HG03354 (cell line): ENCODE results near the gene HNRNPUL1.

Experiments
- ATAC-seq: cut with Tn5 transposase; IDR thresholded peaks from one replicate; pipeline ENCODE4 v1.9.1; 2021; ENCODE audit warnings: mild to moderate bottlenecking; ENCODE audit not compliant: unreplicated experiment, poor library complexity, severe bottlenecking

Gene HNRNPUL1

DNA sequence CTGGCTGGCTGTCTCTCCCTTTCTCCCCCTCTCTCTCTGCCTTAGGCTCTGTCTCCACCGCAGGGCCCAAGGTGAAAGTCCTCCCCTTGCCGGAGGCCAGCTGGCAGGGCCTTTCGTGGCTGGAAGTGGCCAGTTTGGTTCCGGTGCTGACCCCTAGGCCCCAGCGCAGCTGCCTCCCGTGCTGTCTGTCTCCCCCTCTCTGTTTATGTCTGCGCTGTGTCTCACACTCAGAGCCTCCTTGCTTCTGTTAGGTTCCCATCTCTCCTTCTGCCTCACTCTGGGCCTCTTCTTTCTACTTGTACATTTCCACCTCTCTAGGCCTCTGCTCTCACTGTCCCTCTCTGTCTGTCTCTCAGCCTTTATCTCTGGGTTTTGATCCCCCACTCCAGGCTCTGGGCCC, 58.9 kb downstream of the HNRNPUL1 start:
- no peak for ATAC-seq

DNA sequence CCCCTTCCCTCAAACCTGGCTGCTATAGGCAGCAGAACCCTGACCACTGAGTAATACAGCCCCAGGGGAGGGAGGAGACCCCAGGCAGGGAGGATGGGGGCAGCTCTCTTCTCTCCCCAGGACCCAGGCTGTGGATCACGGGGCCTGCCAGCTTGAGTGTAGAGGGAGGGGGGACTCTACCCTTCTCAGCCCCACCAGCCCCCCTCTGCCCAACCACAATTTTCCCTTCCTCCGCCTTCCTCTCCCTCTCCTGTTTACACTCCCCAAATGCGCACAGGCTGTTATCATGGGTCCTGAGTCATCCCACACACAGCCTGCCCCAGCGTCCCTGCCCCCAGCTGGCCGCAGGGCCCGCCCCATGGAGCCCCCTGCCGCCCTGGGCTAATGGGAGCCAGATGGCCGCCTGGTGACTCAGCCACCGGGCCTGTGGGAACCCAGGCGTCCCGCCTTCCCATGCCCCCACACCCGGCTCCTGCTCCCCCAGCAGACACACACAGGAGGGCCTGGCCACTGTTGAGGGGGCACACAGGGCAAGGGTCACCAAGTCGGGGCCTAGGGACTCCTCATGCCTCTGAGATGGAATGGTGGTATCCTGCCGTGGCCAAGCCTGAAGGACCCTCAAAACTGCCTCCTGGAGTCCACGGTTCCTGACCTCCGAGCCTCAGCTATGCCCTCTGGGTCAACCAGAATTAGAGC, 59.4 kb downstream of the HNRNPUL1 start:
- ATAC-seq, result no peak

GRCh38 chr19:41324231-41324702, 60.1 kb downstream of the HNRNPUL1 start:
- no peak for ATAC-seq

DNA sequence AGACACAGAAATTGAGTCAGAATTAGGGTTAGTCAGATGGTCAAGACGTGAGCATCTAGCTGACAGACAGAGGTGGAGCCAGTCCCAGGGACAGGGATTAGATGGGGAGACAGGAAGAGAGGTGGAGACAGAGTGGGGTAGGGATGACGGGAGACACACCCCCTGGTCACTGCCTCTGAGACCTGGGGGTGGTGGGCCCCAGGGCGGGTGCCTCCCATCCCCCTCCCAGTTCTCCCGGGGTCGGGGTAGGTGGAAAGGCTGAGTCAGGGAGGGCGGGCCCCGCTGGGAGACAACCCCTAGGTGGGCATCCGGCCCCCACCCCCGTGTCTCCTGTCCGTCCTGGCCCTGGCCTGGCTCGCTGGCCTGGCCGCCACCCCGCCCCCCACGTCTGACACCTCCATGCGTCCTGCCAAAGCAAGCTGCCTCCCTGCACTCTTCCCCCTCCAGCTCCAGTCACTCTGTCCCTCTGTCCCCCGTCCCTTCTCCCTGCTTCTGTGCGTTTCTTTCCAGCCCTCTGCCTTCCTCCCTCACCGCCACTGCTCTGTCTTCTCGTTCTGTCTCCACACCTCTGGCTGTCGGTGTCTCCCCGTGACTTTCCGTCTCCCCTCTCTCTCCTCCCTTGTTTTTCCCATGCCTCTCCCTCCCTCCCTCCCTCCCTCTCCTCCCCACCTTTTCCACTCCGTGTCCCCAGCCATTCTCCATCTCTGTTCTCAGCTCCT, 60.9 kb downstream of the HNRNPUL1 start:
- ATAC-seq, result no peak

- ATAC-seq, result no peak
These were observed 61.4 kb downstream of the HNRNPUL1 start for GRCh38 chr19:41325640-41325946.

DNA sequence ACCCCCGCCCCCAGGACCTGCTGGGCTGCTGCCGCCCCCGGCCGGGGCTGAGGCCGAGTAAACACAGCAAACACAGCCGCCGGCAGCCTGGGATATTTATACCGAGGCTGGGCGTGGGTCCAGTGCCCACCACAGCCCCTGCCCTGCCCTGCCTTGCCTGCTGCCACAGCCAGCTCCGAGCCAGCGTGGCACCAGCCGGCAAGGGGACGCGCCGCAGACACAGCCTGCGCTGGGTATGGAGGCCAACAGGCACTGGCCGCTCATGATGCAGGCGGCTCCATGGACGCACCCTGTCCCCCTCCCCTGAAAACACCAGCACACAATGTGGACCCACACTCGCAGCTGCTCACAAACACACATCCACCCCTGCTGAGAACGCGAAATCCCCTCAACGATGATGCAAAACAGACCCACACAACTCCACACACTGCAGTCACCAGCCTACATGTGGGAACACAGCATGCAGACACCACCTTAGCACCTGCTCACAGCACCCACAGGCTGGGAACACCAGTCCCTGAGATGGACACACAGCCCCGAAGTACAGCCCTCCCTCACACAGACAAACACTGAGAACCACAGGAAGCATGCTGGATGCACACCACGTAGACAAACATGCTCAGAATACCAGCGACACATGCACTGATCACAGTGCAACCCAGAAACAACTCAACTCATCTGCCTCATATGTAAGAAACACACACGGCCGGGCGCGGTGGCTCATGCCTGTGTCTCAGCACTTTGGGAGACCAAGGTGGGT, 62.0 kb downstream of the HNRNPUL1 start:
- no peak for ATAC-seq

- ATAC-seq, result no peak
These were observed 63.0 kb downstream of the HNRNPUL1 start for GRCh38 chr19:41327076-41327575.

GRCh38 chr19:41327576-41328156, 63.5 kb downstream of the HNRNPUL1 start:
- ATAC-seq, result peak; percentile 50

- peak; percentile 6 for ATAC-seq
These were observed 64.1 kb downstream of the HNRNPUL1 start for GRCh38 chr19:41328157-41328841.

GRCh38 chr19:41328842-41329225, 64.7 kb downstream of the HNRNPUL1 start:
- no peak for ATAC-seq

DNA sequence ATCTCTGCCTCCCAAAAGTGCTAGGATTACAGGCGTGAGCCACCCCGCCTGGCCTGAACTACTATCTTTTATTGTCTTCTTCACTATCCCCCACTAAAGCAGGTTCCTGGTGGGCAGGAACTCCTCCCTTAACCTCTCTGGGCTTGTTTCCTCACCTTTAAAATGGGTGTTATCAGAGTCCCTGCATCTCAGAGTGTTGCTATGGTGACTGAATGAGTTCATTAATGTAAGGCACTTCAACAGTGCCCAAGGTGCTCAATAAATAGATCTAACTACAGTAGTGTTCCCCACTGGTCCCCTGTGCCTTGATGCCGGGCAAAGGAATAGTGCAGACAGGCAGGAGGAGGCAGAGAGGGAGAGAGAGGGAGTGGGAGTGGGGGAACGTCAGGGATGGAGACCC, 66.3 kb downstream of the HNRNPUL1 start:
- ATAC-seq, result no peak

DNA sequence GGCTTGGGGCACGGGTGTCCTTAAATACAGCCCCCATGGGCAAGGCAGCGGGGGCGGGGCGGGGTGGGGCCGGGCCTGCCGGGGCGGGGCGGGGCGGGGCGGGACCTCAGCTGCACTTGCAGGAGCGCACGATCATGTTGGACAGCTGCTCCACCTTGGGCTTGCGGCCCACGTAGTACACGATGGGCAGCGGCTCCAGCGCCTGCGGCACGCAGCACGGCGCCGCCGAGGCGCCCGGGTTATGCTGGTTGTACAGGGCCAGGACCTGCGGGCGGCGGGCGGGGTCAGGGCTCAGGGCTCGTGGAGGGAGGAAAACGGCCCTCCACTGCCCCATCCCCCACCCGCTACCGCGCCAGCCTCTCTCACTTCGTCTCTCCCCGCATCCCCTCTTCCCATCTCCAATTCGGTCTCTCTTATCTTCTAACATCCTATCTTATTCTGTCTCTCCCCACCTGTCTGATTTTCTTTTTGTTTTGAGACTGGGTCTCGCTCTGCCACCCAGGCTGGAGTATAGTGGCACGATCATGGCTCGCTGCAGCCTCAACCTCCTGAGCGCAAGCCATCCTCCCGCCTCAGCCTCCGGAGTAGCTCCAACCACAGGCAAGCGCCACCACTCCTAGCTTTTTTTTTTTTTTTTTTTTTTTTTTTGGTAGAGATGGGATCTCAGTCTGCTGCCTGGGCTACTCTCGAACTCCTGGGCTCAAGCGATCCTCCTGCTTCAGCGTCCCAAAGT, 66.9 kb downstream of the HNRNPUL1 start:
- no peak for ATAC-seq

GRCh38 chr19:41332000-41332399, 67.8 kb downstream of the HNRNPUL1 start:
- ATAC-seq, result no peak

DNA sequence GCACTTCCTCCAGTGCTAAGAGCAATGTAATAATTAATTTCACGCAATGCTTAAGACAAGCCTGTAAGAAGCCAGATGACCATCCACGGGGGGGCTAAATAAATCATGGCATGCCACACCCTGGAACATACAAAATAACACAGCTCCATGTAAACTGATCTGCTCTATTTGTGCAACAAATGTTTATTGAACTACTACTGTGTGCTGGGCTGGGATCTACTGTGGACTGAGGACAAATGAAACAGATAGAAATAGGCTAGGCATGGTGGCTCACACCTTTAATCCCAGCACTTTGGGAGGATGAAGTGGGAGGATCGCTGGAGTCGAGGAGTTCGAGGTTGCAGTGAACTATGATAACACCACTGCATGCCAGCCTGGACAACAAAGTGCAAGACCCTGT, 68.3 kb downstream of the HNRNPUL1 start:
- ATAC-seq, result no peak

- no peak for ATAC-seq
These were observed 70.6 kb downstream of the HNRNPUL1 start for GRCh38 chr19:41334793-41335192.

DNA sequence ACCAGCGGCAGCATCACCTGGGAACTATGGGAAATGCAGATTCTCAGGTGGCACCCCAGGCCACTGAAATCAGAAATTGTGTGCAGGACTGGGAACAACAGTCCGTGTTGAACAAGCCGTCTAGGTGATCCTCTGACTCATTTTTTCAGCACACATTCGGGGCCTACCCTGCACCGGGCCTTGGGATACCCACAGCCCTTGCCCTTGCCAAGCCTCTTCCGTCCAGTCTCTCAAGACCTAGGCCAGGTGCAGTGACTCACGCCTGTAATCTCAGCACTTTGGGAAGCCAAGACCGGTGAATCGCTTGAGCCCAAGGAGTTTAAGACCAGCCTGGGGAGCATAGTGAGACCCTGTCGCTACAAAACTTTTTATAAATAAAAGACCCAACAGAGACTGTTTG, 71.3 kb downstream of the HNRNPUL1 start:
- ATAC-seq, result no peak

DNA sequence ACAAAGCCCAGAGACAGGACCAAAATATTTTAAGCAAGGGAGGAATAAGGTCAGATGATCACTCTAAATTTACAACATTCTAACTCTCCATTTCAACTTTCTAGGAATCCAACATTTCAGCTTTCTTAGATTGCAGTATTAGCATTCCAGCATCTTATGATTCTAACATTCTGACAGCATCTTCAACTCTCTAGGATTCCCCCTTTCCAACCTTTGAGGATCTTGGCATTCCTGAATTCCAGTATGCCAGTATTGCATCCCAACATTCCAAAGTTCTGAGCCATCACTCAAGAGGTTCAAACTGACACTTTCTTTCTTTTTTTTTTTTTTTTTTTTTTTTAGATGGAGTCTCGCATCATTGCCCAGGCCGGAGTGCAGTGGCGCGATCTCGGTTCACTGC, 75.8 kb downstream of the HNRNPUL1 start:
- ATAC-seq, result no peak

GRCh38 chr19:41341669-41342490, 77.7 kb downstream of the HNRNPUL1 start:
- no peak for ATAC-seq
